GF-D8 (cell line): ENCODE data around the gene CAB39.
"Not testable (repeated sequence)": the region's sequence is repeated elsewhere in the genome, so short reads cannot be mapped to it uniquely, and the experiment has no call there.

Experiments
- DNase-seq: peaks from one replicate; lab custom pipeline; 2025; lab: John Stamatoyannopoulos, UW

Gene CAB39

GRCh38 chr2:230684270-230685168 is 28.1 kb upstream of the CAB39 start:
- no peak for DNase-seq

GRCh38 chr2:230685178-230685577 is 27.5 kb upstream of the CAB39 start:
- DNase-seq = no peak

- DNase-seq = no peak
Observed at GRCh38 chr2:230687498-230687897, 25.1 kb upstream of the CAB39 start.

DNA sequence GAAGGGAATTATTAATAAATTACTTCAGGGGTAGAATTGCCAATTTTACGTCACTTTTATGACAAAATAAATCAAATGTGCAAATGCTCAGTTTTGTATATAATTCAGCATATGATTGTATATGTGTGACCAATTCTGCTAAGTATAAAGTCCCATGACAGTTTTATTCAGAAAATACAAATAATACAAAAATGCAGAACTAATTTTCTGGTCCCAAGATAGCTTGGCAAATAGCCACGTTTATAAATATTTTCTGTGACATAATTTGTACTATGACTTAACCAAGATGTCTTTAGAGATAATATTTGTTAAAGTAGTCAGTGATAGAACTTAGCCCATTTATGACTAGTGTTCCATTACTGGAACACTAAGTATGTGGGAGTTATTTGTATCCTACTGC is 24.2 kb upstream of the CAB39 start:
- DNase-seq = no peak

GRCh38 chr2:230690439-230690838 is 22.2 kb upstream of the CAB39 start:
- no peak for DNase-seq

DNA sequence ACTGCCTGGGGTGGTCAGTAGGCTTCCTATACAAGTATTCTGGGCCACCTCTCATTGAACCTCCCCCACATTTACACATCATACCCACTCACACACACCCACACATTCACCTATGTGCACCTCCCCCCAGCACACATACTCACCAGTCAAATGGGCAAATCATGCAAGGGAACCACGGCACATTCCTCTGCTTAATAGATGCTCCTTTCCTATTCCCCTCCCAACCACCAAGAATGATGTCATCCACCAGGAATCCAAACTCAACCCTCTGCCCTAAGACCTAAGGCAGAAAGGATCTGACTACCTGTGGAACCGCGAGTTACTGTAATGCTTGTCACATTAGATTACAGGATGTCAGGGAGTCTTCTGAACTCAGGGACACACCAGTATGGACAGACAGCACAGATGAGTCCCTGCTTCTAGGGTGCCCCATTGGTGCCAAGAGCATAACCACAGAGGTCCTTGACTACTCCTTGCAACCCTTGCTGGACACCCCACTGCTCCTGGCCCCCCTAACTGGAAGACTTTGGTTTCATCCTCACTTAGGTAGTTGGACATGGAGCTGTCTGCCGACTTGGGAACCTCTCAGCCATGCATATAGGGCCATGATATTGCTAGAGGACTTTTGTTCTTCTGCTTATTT is 21.5 kb upstream of the CAB39 start:
- DNase-seq = no peak

- DNase-seq = no peak
Observed at GRCh38 chr2:230692760-230693159, 19.9 kb upstream of the CAB39 start.

DNA sequence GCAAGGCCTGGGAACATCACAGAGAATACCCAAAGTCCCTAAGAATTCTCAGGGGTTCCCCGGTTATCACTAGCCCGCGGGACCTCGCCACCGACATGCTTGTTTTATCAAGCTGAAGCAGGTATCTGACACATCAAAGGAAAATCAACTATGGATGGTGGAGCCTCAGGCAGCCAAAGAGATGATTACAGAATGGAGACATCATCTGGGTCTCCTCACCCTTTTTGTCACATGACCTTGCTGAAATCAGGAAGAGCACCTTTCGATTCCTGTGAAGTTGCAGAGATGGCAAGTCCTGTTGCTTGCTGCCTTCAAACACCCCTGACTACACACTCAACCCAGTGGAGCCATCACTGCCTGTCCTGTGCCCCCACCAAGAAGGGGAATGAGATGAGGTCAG is 19.2 kb upstream of the CAB39 start:
- DNase-seq = no peak

GRCh38 chr2:230694241-230694640 is 18.4 kb upstream of the CAB39 start:
- DNase-seq = no peak

DNA sequence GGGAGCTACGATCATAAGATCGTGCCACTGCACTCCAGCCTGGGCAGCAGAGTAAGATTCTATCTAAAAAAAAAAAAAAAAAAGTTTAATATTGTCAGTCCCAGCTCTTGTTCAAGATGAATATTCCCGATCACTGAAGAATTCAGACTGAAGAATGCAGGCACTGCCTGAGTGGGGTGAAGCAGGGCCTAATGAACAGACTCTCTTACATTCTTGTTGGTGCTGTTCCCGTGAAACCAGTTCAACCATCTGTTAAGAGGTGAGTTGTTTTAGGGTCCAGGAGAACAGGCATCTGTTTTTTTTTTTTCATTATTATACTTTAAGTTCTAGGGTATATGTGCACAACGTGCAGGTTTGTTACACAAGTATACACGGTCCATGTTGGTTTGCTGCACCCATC is 17.1 kb upstream of the CAB39 start:
- DNase-seq = no peak

DNA sequence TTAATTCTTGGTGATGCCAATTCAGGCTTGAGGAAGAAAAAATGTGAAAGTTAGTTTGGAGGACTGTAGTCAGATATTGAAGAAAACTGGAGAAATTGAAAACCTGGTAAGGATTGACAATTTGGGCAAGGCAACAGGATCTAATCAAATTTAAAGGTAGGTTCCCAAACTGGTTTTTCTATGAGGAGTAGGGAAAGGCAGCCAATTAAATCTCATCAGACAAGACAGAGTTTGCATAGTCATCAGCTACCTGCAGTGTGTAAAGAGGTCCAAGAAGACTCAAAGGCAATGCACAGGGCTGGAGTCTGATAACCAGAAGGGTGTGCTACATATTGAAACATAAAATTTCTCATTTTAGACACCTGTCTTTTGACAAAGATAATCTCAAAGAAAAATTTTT is 16.0 kb upstream of the CAB39 start:
- DNase-seq = no peak

- DNase-seq = no peak
Observed at GRCh38 chr2:230697676-230698075, 15.0 kb upstream of the CAB39 start.

GRCh38 chr2:230698753-230699152 is 13.9 kb upstream of the CAB39 start:
- not testable (repeated sequence) for DNase-seq

DNA sequence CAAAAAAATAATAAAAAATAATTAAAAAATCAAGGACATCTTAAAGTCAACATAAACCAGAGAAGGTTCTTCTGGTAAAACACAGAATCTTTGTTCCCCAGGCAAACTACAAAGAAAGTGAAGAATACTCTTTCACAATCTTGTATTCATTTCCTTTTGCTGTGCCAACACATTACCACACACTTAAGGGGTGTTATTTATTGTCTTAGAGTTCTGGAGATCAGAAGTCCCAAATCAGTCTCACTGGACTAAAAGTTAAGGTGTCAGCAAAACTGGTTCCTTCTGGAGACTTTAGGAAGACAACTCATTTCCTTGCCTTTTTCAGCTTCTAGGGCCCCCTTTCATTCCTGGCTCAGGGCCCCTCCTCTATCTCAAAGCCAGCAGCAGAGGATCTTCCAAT is 12.2 kb upstream of the CAB39 start:
- DNase-seq = peak; percentile 60

DNA sequence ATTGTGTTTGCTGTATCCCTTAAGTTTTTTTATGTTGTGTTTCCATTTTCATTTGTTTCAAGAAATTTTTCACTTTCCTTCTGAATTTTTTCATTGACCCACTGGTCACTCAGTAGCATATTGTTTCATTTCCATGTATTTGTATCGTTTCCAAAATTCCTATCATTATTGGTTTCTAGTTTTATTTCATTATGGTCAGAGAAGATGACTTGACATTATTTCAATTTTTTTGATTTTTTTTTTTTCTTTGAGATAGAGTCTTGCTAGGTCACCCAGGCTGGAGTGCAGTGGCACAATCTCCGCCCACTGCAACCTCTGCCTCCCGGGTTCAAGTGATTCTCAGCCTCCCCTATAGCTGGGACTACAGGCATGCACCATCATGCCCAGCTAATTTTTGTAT is 11.3 kb upstream of the CAB39 start:
- no peak for DNase-seq

GRCh38 chr2:230702457-230702856 is 10.2 kb upstream of the CAB39 start:
- DNase-seq = not testable (repeated sequence)

- no peak for DNase-seq
Observed at GRCh38 chr2:230703514-230703913, 9.1 kb upstream of the CAB39 start.

- no peak for DNase-seq
Observed at GRCh38 chr2:230706053-230706521, 6.6 kb upstream of the CAB39 start.

DNA sequence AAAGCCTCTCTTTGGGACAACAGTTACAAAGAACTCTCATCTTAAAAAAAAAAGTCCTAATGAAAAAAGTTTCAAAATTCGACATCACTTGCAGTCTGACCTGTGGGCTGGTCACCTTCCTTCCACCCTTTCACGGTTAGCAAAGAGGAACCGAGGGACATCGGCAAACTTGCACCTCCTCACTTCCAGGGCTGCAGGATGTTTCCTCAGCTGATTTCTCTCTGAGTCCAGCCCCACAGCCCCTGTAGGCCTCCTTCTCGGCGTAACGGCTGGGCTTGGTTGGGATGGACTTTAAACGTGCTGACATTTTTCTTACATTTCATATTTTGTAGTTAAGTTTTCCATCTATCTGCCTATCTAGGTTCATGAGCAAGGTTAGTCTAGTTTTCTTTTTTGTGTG is 5.7 kb upstream of the CAB39 start:
- DNase-seq = no peak

- DNase-seq = no peak
Observed at GRCh38 chr2:230708204-230708603, 4.4 kb upstream of the CAB39 start.

DNA sequence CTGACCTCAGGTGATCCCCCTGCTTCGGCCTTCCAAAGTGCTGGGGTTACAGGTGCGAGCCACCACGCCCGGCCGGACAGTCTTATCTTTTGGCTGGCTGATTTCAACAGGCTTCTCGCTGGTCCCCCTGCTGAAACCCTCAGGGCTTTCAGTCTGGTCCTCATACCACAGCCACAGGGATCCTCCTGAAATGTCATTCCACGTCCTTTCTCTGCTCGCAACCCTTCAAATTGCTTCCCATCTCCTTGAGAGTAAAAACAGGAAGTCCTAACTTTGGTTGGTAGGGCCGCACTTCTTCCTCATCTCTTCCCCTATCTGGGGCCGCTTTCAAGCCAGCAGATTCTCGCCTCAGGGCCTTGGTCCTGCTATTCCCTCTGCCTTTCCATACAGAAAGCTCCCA is 1.4 kb upstream of the CAB39 start:
- peak; percentile 62 for DNase-seq

DNA sequence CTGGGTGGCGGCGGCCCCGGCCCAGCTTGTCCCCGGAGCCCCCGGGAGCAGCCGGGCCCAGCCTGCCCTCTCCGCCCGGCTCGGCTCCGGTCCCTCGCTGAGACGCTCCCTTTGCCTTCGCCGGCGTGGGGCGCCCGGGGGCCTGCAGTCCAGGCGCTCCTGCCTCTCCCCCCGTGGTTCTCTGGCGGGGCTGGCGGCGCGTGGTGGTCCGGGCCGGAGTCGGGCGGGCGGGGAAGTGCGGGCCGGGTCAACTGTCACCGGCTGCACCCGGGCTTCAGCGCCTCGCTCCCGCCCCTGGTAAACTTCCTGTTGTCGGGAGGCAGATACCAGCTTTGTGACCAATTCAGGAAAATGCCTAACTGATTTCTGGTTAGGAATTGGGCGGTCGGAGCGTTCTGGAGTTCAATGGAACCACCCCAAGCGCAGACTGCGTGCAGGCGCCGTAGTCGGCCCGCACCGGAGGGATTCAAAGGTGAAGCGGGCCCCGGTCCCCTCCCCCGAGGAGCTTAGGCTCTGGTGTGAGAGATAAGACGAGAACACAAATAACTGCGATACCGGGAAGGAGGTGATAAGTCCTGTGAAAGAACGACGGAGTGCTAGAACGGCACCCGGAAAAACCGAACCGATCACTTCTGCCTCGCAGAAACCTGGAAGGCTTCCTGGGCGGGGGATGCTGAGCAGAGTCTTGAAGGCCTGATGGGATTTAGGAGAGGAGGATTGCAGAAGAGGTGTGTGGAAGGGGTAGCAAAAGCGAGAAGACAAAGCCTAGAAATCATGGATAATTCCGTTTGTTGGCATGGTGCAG is 891 bp downstream of the CAB39 start:
- DNase-seq = peak; percentile 37

- peak; percentile 40 for DNase-seq
Observed at GRCh38 chr2:230714136-230714480, 1.5 kb downstream of the CAB39 start.
